Measurements from ENCODE around the gene CDON. TPM values are rescaled to one million over a fixed set of nuclear protein-coding genes. Genes with fewer than 3 reads are reported as not detected.

The CDON gene
- total RNA-seq, 1 donor from 2014 or later = 12.0 TPM

DNA sequence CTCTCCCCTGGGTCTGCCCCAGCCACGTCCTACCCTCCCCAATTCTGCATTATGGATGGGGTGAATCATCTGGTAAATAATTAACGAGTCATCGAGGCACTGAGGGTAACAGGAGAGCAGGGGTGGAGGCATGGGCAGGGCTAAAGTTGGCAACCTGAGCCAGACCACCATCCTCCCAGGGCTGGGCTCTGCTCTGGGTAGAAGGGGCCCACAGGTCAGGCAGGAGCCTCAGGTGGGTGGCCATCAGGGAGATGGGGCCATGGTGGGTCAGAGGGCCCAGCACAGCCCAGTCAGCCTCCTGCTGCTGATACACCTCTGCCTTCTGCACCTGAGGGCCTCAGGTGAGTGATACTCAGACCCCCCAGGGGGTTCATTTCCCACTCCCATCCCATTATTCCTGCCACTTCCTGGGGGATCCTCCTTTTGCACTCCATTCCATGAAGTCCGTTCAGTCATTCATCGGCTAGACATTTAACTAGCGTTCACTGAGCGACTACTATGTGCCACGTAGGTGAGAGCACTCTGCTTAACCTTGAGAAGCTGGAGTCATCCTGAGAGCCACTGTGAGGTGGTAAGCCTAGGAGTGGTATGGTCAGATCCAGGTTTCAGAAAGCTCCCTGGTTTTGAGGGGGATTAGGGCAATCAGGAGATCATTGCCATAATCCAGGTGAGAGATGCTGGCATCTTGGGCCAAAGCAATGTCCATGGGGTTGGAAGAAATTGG lies 116.7 kb downstream of the CDON start, which contains the start of gene VSIG10L2:
VSIG10L2 (plus strand) TSS at position 248 of the 724 bp plus-strand sequence; CDS start at position 260, 12 bp downstream.
- DNase-seq (ENCODE audit: low spot score) = peak; percentile 22

DNA sequence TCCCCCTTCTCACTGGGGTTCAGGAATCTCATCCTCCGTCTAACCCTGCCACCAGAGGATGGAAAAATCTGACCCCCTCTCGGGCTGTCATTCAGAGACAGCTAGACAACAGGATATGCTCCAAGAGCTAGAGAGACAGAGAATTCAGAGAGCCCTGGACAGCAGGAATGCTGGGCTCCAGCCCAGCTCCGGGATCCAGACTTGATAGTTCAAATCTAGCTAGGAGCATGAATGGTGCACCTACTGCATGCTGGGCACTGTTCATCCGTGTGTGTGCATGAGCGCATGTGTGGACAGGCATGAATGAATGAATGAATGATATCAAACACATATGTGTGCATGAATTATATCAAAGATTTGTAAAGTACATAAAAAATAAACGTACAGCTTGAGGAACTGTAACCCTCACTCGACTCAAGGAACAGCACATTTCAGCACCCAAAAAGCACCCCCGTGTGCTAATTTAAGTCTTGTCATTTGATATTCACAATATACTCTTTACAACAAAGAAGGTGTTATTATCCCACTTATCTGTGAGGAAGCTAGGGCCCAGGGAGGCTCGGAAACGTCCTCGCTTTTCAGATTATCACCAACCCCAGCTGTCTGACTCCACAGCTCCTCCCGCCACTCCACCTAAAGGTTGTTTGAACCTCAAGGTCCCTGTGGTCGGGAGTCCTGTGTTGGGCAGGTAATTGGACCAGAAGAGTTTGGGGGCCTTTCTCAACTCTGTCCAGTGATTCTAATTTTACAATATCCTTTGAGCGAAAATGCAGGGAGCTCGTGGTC lies 117.5 kb downstream of the CDON start:
- no peak for DNase-seq (ENCODE audit: low spot score)

DNA sequence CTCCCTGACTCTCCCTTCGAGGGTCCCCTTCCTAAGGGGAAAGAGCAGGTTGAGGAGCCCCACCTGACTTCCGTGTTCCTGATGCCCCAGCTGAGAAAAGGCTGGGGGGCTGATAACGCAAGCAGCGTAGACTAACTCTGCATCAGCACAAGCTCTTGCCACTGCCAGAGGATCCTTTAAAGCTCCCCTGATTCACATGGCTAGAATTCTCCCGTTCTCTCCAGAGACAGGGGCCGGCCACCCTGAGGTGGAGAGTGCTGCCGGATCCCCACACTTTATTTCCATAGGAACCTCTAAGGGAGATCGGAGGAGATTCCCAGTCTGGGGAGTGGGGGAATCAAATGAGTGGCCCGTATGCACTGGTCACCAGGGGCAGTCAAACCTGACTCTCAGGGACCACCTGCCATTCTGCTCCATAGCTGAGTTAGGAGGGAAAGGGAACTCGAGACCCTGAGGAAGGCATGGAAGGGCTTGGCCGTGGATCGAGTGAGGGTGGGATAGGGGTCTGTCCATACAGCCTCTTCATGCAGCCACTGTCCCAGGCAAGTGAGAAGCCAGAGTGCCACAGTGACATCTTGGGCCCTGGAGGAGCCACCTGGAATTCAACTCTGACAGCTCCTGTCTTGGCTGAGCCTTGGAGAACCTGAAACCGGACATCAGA lies 118.2 kb downstream of the CDON start:
- no peak for DNase-seq (ENCODE audit: low spot score)

DNA sequence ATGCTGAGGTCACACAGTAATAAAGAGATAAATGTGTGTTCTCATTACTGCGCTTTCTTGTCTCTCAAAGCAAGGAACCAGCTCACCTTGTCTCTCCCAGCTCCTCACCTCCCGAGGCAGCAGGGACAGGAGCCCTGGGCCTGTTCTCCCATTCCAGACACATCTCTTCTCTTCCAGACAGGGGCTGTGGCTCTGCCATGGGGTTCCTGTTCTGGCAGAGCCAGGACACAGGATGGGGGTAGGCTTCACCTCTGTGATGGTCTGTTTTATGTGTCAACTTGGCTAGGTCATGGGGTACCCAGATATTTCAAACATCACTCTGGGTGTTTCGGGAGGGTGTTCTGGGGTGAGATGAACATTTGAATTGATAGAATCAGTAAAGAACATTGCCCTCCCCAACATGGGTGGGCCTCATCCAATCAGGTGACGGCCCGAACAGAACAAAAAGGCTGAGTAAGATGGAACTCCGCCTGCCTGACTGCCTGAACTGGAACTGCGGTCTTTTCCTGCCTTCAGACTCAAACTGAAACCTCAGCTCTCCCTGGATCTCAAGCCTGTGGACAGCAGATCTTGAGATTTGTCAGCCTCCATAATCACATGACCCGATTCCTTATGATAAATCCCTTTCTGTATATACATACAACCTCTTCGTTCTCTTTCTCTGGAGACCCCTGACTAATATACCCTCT lies 118.9 kb downstream of the CDON start:
- peak; percentile 28 for DNase-seq (ENCODE audit: low spot score)

DNA sequence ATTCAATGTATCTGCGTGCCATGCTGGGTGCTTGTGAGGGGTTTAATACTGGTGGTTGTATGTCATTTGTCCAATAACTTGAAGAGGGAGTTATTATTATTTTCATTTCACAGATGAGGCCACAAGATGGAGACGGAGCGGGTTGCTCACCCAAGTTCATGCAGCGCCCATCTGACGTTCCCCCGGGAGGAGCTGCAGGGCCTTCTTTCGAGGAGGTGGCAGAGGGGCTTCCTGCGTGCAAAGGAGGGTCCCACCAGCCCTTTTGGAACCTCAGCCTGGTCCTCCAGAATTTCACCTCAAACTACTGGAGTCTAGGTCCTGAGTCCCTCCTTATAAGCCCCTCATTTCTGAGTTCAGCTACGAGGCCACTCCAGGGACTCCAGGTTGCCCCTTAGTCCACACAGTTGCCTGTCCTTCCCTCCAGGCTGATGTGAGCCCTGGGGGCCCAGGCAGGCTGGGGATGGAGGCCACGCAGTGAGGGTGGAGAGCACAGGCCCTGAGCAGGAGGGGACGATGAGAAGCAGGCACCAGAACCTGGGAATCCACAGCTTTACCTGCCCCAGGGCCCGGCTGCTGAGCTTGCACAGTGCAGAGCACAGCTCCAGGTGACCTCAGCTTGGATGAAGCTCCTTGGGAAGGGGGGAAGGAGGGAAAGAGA lies 119.8 kb downstream of the CDON start:
- DNase-seq (ENCODE audit: low spot score) = peak; percentile 84

DNA sequence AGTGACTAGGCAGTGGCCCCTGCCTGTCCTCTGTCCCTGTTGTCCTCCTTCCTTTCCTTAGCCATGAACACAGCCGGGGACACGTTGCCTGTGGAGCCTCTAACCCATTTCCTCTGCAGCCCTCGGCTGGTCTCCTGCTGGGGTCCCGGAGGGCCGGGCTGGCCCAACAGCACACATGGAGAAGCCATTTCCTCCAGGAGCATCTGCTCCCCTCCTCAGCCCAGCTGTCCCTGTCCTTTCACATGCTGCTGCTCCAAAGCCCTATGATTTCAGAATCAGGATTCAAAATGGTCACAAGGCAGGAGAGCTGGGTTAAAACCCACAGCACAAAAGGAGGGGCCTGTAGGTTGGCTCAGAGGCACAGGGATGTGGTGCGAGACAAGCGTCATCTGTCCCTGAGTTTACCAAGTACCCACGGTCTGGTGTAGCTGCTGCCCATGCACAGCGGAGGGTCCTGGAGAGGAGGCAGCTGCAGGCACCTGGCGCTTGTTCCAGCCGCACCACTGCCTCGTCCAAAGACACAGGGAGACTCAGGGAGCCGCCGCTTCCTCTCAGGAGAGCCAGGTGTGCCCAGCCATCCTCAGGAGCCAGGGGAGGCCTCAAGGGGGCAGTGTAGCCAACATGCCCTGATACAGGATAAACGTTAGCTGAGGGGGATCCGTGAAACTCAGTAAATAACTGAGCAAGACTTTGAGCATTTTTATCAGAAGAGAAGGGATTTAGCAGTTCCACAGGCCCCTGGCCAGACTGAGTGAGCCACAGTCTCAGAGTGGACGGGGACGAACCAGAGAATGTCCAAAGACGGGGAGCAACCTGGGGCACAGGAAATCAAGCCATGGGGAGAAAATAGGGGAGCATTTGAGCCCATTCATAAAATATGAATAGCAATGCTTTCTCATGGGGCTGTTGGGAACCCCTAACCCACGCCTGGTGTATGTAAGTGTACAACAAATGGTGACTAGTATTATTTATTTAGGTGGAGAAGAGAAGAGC lies 120.8 kb downstream of the CDON start:
- peak; percentile 87 for DNase-seq (ENCODE audit: low spot score)

DNA sequence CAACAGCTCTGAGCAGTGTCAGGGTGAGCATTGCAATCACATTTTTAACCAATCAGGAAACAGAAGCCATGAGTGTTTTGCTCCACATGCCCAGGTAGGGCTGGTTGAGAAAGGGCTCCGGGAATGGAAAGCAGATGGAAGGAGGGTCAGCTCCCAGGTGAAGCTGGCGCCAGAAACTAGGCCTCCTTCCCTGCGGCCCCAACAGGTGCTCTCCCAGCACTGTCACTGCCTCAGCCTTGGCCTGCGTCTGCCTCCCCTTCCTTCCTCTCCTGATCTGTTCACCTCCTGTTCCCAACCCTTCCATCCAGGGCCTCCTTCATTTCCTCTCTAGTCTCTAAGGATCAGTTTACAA lies 121.4 kb downstream of the CDON start:
- peak; percentile 65 for DNase-seq (ENCODE audit: low spot score)

DNA sequence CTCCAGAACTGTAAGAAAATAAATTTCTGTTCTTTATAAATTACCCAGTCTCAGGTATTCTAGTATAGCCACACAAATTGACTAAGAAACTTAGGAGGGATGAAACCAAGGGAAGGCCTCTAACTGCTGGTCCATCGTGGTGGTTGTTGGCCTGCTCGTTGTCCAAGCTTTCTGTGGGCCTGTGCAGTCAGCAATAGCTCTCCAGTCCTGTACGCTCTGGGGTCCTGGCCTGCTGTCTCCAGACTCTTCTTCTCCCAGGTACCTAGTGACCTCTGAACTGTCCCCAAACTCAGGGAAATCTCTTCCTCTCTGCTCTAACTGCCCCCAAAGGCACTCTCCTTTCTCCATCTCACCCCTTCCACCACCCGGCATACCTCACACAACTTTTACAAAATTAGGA lies 122.5 kb downstream of the CDON start:
- peak; percentile 67 for DNase-seq (ENCODE audit: low spot score)

DNA sequence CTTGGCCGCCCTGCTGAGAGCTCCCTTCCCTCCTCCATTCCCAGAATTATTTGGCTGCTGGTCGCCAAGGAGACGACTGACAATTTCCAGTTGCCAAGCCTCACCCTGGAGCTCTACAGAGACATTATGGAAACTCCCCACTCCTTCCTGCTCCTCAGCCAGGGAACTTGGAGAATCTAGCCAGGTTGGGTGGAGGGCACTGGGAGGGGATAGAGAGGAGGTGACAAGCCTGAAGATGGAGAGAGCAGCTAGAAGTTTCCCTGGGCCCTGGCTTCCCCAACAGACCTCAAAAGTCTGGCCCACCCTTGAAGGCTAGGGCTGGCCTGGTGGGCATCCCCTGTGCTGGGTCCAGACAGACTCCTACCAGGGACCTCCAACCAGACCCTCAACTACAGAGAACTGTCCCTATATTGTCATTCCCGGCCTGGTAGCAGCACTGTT lies 123.6 kb downstream of the CDON start:
- DNase-seq (ENCODE audit: low spot score) = peak; percentile 73

DNA sequence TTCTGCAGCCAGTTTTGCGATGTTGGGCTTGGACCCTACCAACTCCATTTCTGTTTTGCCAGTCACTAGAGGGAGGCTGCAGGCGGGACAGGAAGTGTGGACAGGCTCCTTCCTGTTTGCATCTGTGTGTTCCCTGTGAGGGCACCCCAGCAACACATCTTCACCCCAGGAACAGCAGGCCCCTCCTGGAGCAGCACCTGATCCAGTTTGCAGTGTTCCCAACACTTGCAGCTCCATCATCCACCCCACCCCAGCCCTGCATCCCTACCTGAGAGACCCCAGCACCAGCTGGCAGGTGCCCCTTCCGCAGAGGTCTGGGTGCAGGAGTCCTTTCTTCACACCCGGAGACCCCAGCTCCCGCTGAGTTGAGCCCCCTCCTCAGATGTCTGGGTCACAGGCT lies 124.2 kb downstream of the CDON start:
- DNase-seq (ENCODE audit: low spot score) = peak; percentile 71

DNA sequence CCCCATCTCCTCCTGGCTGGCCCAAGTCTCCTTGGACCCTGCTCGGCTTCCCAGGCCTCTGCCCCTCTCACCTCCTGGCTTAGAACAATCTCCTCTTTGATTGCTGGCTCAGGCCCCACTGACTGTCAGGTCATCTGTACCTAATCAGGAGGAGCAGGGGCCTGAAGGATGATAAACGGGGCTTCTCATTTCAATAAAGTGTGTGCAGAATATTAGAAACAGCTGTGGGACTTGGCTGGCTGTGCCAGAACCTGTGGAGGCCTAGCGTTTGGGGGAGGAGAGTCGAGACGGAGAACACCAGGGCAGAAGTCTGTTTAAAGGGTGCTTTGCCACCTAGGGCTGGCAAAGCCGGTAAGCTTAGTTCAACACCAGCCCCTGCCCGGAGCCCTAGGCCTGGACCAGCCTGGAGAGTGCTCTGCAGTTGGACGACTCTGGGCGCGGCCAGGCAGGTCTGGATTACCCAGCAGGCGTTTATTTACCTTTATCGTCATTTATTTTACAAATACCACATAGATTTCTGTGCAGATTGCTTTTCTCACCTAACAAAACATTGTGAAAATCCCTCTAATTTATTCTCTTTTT lies 127.0 kb downstream of the CDON start:
- no peak for DNase-seq (ENCODE audit: low spot score)

DNA sequence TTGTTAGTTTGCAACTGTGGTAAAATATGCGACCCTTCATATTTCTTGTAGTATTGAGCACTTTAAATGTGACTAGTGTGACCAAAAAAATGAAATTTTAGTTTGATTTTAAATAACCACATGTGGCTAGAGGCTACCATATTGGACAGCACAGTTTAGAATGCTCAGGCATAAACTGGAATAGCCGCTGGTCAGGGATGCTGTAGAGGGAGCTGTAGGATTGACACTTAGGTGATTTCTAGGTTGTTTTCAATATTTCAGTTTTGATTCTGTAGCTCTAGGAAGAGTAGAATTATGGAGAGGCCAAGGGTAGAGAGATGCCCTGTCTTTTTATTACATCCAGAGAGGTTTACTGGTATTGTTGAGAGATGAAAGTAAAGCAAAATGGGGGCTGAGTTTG lies 127.6 kb downstream of the CDON start:
- DNase-seq (ENCODE audit: low spot score) = no peak

DNA sequence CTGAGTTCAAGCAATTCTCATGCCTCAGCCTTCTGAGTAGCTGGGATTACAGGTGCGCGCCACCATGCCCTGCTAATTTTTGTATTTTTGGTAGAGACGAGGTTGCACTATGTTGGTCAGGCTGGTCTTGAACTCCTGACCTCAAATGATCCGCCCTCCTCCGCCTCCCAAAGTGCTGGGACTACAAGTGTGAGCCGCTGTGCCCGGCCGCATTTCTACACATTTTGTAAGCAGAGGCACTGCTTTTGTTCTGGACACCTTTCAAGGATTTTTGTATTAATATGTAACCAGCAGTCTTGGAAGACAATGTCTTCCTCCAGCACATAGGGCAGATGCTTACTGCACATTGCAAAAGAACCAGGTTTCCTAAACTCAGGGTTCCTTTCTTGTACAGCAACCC lies 128.2 kb downstream of the CDON start:
- DNase-seq (ENCODE audit: low spot score) = no peak

DNA sequence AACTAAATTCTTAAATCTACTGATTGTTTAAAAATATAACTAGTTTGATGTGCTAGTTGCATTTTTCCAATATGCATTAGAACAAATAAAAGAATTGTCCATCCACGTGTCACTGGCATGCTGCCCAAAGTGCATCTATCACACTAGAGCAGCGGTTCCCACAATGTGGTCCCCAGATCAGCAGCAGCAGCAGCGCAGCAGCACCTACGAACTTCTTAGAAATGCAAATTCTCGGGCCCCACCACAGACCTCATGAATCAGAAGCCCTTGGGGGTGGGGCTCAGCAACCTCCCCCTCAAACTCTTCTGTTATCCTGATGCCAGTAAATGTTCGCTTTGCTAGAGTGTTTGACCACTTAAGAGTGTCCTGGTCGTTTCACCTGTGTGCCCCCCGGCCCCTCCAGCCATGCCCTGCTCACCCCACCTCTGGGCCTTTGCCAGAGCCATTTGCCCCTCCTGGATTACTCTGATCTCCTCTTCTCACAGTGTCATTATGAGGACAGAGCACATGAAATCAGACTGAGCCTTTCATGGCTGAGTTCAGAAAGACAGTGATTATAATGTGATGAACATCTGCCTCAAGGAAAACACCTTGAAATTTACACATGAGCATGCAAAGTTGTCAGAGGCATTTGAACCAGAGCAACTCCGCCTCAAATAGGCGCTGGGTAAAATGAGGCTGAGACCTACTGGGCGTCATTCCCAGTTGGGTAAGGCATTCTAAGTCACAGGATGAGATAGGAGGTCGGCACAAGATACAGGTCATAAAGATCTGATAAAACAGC lies 129.4 kb downstream of the CDON start:
- no peak for DNase-seq (ENCODE audit: low spot score)

DNA sequence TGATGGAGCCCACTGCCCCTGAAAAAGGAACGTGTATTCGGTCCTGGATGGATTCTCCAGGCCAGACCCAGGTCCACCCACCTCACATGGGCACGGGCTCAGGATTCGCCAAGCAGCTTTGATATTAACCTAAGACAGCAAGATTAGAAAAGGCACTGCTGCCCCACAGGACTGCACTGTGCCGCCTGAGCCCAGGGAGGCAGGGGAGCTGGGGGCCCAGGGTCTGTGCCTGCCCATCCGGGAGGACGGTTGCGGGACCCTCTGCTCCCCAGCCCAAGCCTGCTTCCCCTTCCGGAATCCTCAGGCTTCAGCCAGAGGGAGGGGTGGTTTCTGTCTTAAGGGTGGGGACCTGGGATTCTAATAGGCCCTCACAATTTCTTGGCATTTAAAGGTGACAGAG lies 130.4 kb downstream of the CDON start:
- no peak for DNase-seq (ENCODE audit: low spot score)

DNA sequence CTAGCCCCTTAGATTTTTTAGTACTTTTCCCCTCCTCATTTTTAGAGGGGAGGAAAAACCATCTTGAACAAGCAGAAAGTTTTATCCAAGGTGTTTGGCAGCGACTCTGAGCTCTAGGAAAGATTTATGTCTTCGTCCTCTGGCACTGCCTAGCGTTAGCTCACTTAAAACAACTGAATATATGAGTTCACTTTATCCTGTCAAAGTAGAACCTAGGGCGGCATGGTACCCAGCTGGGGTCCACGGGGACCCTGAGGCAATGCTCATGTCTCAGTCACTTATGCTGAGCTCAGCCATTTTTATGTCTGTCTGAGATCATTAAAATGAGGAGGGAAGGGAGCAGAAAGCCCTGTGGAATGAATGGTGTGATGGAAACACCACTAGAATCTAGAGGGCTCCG lies 131.0 kb downstream of the CDON start:
- no peak for DNase-seq (ENCODE audit: low spot score)

DNA sequence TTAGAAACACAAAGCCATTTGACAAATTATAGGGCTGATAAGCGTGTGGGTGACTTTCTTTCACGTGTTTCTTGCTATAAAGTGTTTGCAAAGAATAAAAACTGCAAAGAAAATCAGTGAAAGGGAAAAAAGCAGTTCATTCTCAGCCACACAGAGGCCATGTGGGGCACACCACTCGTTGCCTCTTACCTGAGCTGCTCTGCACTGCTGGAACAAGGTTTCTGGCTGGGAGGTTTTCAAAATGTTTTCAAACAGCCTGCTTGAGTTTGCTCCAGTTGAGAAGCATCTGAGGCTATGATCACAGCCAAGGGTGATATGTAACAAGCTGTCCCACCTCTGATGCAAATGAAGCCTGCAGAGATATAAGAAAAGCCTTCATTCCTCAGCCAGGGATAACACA lies 131.6 kb downstream of the CDON start:
- no peak for DNase-seq (ENCODE audit: low spot score)

DNA sequence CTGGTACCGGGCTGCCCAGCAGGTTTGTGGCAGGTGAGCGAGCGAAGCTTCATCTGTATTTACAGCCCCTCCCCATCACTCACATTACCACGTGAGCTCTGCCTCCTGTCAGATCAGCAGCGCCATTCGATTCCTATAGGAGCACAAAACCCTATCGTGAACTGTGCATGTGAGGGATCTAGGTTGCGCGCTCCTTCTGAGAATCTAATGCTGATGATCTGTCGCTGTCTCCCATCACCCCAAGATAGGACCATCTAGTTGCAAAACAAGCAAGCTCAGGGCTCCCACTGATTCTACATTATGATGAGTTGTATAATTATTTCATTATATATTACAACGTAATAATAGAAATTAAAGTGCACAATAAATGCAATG lies 132.6 kb downstream of the CDON start:
- DNase-seq (ENCODE audit: low spot score) = no peak
